NB4 (cell line): ENCODE data around the gene DBI.

Experiments used
- POLR2A ChIP-seq: IDR thresholded peaks from 2 replicates; pipeline ENCODE4 v1.6.1; 2011; ENCODE audit warnings: mild to moderate bottlenecking; ENCODE audit not compliant: insufficient read length; ENCODE audit errors: extremely low read depth
- TF ChIP-seq, protein P1 (sequence below): IDR thresholded peaks from one replicate; pipeline ENCODE4 v1.5.1; 2012; ENCODE audit warnings: low read depth, low read length
- TF ChIP-seq, protein P2 (sequence below): IDR thresholded peaks from 2 replicates; pipeline ENCODE4 v1.6.1; 2011; ENCODE audit warnings: low read depth, low read length

DNA sequence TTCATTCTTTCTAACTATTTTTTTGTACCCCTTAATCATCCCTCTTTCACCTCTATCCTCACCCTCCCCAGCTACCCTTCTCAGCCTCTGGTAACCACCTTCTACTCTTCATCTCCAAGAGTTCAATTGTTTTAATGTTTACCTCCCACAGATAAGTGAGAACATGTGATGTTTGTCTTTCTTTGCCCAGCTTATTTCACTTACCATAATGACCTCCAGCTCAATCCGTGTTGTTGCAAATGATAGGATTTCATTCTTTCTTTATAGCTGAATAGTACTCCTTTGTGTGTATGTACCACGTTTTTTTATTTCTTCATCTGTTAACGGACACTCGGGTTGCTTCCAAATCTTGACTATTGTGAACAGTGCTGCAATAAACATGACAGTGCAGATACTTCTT is 42.7 kb downstream of the DBI start:
- TF ChIP-seq, protein P1, sequence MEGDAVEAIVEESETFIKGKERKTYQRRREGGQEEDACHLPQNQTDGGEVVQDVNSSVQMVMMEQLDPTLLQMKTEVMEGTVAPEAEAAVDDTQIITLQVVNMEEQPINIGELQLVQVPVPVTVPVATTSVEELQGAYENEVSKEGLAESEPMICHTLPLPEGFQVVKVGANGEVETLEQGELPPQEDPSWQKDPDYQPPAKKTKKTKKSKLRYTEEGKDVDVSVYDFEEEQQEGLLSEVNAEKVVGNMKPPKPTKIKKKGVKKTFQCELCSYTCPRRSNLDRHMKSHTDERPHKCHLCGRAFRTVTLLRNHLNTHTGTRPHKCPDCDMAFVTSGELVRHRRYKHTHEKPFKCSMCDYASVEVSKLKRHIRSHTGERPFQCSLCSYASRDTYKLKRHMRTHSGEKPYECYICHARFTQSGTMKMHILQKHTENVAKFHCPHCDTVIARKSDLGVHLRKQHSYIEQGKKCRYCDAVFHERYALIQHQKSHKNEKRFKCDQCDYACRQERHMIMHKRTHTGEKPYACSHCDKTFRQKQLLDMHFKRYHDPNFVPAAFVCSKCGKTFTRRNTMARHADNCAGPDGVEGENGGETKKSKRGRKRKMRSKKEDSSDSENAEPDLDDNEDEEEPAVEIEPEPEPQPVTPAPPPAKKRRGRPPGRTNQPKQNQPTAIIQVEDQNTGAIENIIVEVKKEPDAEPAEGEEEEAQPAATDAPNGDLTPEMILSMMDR: no peak
- no peak for TF ChIP-seq POLR2A
- TF ChIP-seq, protein P2, sequence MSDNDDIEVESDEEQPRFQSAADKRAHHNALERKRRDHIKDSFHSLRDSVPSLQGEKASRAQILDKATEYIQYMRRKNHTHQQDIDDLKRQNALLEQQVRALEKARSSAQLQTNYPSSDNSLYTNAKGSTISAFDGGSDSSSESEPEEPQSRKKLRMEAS: no peak
